ENCODE measurements around the gene KLHL2. TPM values are rescaled to one million over a fixed set of nuclear protein-coding genes. Genes with fewer than 3 reads are reported as not detected.
"Not testable (repeated sequence)": the region's sequence is repeated elsewhere in the genome, so short reads cannot be mapped to it uniquely, and the experiment has no call there.

KLHL2 gene, protein sequence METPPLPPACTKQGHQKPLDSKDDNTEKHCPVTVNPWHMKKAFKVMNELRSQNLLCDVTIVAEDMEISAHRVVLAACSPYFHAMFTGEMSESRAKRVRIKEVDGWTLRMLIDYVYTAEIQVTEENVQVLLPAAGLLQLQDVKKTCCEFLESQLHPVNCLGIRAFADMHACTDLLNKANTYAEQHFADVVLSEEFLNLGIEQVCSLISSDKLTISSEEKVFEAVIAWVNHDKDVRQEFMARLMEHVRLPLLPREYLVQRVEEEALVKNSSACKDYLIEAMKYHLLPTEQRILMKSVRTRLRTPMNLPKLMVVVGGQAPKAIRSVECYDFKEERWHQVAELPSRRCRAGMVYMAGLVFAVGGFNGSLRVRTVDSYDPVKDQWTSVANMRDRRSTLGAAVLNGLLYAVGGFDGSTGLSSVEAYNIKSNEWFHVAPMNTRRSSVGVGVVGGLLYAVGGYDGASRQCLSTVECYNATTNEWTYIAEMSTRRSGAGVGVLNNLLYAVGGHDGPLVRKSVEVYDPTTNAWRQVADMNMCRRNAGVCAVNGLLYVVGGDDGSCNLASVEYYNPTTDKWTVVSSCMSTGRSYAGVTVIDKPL
- 10 to 100 TPM; 18.0 to 26.7 (median 23.8) TPM for total RNA-seq

DNA sequence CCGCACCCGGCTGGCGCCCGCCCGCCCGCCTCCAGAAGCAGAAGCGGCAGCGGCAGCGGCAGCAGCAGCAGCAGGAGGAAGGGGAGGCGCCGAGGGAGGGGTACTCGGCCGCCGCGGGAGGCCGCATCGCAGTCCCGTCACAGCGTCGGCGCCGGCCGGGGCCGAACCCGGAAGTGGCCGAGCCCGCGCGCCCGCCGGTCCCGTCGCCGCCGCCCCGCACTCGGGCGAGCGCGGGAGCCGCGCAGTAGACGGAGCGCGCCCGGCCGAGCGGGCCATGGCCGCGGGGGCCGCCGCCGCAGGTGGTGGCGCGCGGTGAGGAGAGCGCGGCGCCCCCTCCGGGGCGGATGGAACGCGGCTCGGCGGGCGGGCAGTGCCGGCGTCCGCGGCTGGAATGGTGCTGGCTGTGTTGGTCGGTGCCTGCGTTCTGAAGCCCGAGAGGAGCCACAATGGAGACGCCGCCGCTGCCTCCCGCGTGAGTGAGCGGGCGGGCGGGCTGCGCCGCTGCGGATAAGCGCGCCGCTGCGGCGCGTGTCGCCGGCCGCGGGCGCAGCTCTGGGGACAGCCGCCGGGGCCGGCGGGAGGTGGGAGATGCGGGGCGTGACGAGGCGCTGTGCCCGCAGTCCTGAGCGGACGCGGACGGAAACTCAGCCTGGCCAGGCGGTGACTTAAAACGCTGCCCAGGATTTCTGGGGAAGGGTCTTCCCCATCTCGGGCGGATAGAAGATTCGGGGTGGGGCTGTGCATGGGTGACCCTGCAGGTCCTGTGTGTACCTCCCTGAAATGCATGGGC, at the start of gene KLHL2:
KLHL2 (plus strand) TSS at position 131 of the 790 bp plus-strand sequence; CDS start at position 447, 316 bp downstream.
- TF ChIP-seq EP300 (IDR thresholded peaks at IDR 0.05): peak in 1 of 2 donors; percentile 24
- TF ChIP-seq, protein P1, sequence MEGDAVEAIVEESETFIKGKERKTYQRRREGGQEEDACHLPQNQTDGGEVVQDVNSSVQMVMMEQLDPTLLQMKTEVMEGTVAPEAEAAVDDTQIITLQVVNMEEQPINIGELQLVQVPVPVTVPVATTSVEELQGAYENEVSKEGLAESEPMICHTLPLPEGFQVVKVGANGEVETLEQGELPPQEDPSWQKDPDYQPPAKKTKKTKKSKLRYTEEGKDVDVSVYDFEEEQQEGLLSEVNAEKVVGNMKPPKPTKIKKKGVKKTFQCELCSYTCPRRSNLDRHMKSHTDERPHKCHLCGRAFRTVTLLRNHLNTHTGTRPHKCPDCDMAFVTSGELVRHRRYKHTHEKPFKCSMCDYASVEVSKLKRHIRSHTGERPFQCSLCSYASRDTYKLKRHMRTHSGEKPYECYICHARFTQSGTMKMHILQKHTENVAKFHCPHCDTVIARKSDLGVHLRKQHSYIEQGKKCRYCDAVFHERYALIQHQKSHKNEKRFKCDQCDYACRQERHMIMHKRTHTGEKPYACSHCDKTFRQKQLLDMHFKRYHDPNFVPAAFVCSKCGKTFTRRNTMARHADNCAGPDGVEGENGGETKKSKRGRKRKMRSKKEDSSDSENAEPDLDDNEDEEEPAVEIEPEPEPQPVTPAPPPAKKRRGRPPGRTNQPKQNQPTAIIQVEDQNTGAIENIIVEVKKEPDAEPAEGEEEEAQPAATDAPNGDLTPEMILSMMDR (IDR thresholded peaks at IDR 0.05): no peak
- peak; percentile 60 to 61 for TF ChIP-seq POLR2A (IDR thresholded peaks at IDR 0.05)
- no peaks in the 10 kb centered on the region for H3K27me3 ChIP-seq
- H3K4me1 ChIP-seq: peaks cover 0 to 25% (median 6%) of the 10 kb centered on the region in 4 donors
- peak; percentile 43 to 55 for DNase-seq (ENCODE audit: low spot score in 2 of 2)
- no peaks in the 10 kb centered on the region for H3K9me3 ChIP-seq
- no peaks in the 10 kb centered on the region for H3K36me3 ChIP-seq
- peak within 1 kb of the TSS; percentile 65 to 92 (median 78) for H3K27ac ChIP-seq
- peak within 1 kb of the TSS; percentile 67 to 96 (median 79) for H3K4me3 ChIP-seq
- 0% methylated on average over 35 to 92 of the region's 113 CpGs for whole genome bisulfite sequencing, 2 donors

DNA sequence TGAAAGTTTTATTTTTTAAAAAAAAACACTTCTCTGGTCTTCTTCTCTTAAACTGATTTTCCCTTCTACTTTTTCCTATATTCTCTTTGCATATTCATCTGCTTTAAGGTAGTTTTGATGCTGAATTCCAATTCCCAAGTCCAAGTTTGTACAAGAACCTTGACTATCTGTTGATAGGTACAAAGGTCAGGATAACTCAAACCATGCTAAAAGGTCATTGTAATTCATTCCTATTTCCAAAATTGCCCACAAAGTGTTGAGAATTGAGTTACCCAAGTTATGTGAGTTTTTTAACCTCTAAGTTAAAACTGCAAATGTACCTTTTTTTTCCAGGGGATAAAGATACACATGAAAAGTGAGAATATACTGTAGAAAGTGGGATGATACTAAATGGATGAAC, 48.6 kb upstream of the KLHL2 start:
- TF ChIP-seq POLR2A (IDR thresholded peaks at IDR 0.05) (no peak), EP300 (IDR thresholded peaks at IDR 0.05) (no peak)
- TF ChIP-seq, protein P1 (IDR thresholded peaks at IDR 0.05): no peak
- no peaks in the 10 kb centered on the region for H3K36me3 ChIP-seq
- H3K27ac ChIP-seq: no peak overlapping the region
- H3K9me3 ChIP-seq: peaks cover 0 to 12% (median 0%) of the 10 kb centered on the region in 4 donors
- no peaks in the 10 kb centered on the region for H3K4me1 ChIP-seq
- H3K4me3 ChIP-seq: no peak overlapping the region
- H3K27me3 ChIP-seq: no peaks in the 10 kb centered on the region
- DNase-seq (ENCODE audit: low spot score in 2 of 2): no peak

DNA sequence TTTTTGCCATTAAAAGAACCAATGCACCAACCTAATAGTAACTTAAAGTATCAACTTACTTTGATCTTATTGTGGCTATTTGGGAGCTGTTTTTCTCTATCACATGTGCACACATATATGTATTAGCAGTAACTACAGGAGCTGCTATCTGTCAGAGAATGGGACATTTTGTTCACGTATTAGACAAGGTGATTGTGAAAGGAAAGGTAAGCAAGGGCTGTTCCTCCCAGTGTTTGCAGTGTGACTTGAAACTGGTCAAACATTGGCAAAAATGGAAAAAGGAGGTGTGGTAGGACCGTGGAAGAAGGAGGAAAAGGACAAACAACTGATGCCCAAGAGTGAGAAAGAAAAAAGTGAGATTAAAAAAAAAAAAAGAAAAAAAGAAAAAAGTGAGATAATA, 43.1 kb upstream of the KLHL2 start:
- TF ChIP-seq POLR2A (IDR thresholded peaks at IDR 0.05) (no peak), EP300 (IDR thresholded peaks at IDR 0.05) (no peak)
- TF ChIP-seq, protein P1 (IDR thresholded peaks at IDR 0.05): no peak
- WGBS, 2 donors: 80 to 90% methylated on average over 2 of the region's 2 CpGs
- Histone ChIP-seq H3K27me3 (no peaks in the 10 kb centered on the region), H3K4me3 (no peak overlapping the region), H3K9me3 (peaks cover 0 to 8% (median 0%) of the 10 kb centered on the region in 4 donors), H3K36me3 (no peaks in the 10 kb centered on the region), H3K4me1 (no peaks in the 10 kb centered on the region), H3K27ac (no peak overlapping the region)
- no peak for DNase-seq (ENCODE audit: low spot score in 2 of 2)

GRCh38 chr4:165166872-165167271, 40.5 kb upstream of the KLHL2 start:
- H3K36me3 ChIP-seq; H3K4me3 ChIP-seq; H3K9me3 ChIP-seq; H3K4me1 ChIP-seq; DNase-seq (ENCODE audit: low spot score in 2 of 2); H3K27me3 ChIP-seq; H3K27ac ChIP-seq: not testable (repeated sequence)
- 96% methylated on average over 1 of the region's 1 CpG for WGBS, 2 donors

- Histone ChIP-seq H3K36me3 (no peaks in the 10 kb centered on the region), H3K27ac (no peak overlapping the region), H3K27me3 (no peaks in the 10 kb centered on the region), H3K9me3 (peaks cover 0 to 8% (median 0%) of the 10 kb centered on the region in 4 donors), H3K4me3 (no peak overlapping the region), H3K4me1 (no peaks in the 10 kb centered on the region)
- TF ChIP-seq, protein P1 (IDR thresholded peaks at IDR 0.05): no peak
- TF ChIP-seq EP300 (IDR thresholded peaks at IDR 0.05): no peak
- no peak for TF ChIP-seq POLR2A (IDR thresholded peaks at IDR 0.05)
- 69 to 79% methylated on average over 6 of the region's 6 CpGs for WGBS, 2 donors
- DNase-seq (ENCODE audit: low spot score in 2 of 2): no peak
Measured at GRCh38 chr4:165167650-165168049, 39.7 kb upstream of the KLHL2 start.

Data from tibial nerve (tissue), 4 donors.